ENCODE data around the gene FAF2. TPM values are rescaled to one million over a fixed set of nuclear protein-coding genes. Genes with fewer than 3 reads are reported as not detected.
"Not testable (repeated sequence)": the region's sequence is repeated elsewhere in the genome, so short reads cannot be mapped to it uniquely, and the experiment has no call there.

The FAF2 gene
- total RNA-seq, 1 donor from 2014 or later = 32.3 TPM

GRCh38 chr5:176438959-176439757, 9.0 kb upstream of the FAF2 start:
- H3K27ac Mint-ChIP-seq = no peak overlapping the region
- TF ChIP-seq EZH2 (IDR thresholded peaks at IDR 0.05) (no peak), CTCF (IDR thresholded peaks at IDR 0.05) (no peak), EZH2phosphoT487 (IDR thresholded peaks at IDR 0.05) (no peak)
- Histone ChIP-seq H3K27ac (no peak overlapping the region), H3K79me2 (ENCODE audit: low read depth) (no peaks in the 10 kb centered on the region), H3F3A (ENCODE audit: low read depth) (peaks cover 12% of the 10 kb centered on the region), H2AFZ (replicated peaks) (no peak overlapping the region), H4K20me1 (ENCODE audit: low read depth) (no peaks in the 10 kb centered on the region), H3K4me2 (no peak overlapping the region), H3K9me3 (ENCODE audit: low read depth) (no peaks in the 10 kb centered on the region), H3K27me3 (no peaks in the 10 kb centered on the region), H3K36me3 (no peaks in the 10 kb centered on the region), H3K4me1 (peaks cover 9% of the 10 kb centered on the region), H3K9ac (no peak overlapping the region), H3K4me3 (no peak overlapping the region)
- no peak for DNase-seq (ENCODE audit: low spot score)
- H3K9me3 Mint-ChIP-seq = peaks cover 2% of the 10 kb centered on the region
- H3K4me1 Mint-ChIP-seq = peaks cover 11% of the 10 kb centered on the region
- H3K4me3 Mint-ChIP-seq = no peak overlapping the region
- H3K27me3 Mint-ChIP-seq (ENCODE audit: insufficient read depth, low read depth) = no peaks in the 10 kb centered on the region
- H3K36me3 Mint-ChIP-seq = no peaks in the 10 kb centered on the region

- H4K20me1 ChIP-seq (ENCODE audit: low read depth) = no peaks in the 10 kb centered on the region
- no peak overlapping the region for H3K27ac ChIP-seq
- no peak for DNase-seq (ENCODE audit: low spot score)
- TF ChIP-seq EZH2 (IDR thresholded peaks at IDR 0.05) = no peak
- no peak for TF ChIP-seq CTCF (IDR thresholded peaks at IDR 0.05)
- TF ChIP-seq EZH2phosphoT487 (IDR thresholded peaks at IDR 0.05) = no peak
- peak overlapping the region; percentile 86 for H2AFZ ChIP-seq (replicated peaks)
- Mint-ChIP-seq H3K9me3 (no peaks in the 10 kb centered on the region), H3K27me3 (ENCODE audit: insufficient read depth, low read depth) (no peaks in the 10 kb centered on the region), H3K4me3 (no peak overlapping the region), H3K36me3 (no peaks in the 10 kb centered on the region), H3K4me1 (peaks cover 11% of the 10 kb centered on the region), H3K27ac (peak overlapping the region; percentile 50)
- no peaks in the 10 kb centered on the region for H3K36me3 ChIP-seq
- H3F3A ChIP-seq (ENCODE audit: low read depth) = peaks cover 12% of the 10 kb centered on the region
- H3K4me2 ChIP-seq = no peak overlapping the region
- H3K9ac ChIP-seq = no peak overlapping the region
- peaks cover 2% of the 10 kb centered on the region for H3K79me2 ChIP-seq (ENCODE audit: low read depth)
- H3K9me3 ChIP-seq (ENCODE audit: low read depth) = no peaks in the 10 kb centered on the region
- no peak overlapping the region for H3K4me3 ChIP-seq
- H3K4me1 ChIP-seq = peaks cover 9% of the 10 kb centered on the region
- no peaks in the 10 kb centered on the region for H3K27me3 ChIP-seq
Measured at GRCh38 chr5:176440927-176441706, 7.1 kb upstream of the FAF2 start.

GRCh38 chr5:176441921-176442323, 6.3 kb upstream of the FAF2 start:
- no peaks in the 10 kb centered on the region for H3K27me3 Mint-ChIP-seq (ENCODE audit: insufficient read depth, low read depth)
- TF ChIP-seq EZH2phosphoT487 (IDR thresholded peaks at IDR 0.05) (no peak), CTCF (IDR thresholded peaks at IDR 0.05) (no peak), EZH2 (IDR thresholded peaks at IDR 0.05) (no peak)
- Histone ChIP-seq H3K27ac (no peak overlapping the region), H4K20me1 (ENCODE audit: low read depth) (no peaks in the 10 kb centered on the region), H3K4me3 (no peak overlapping the region), H3K27me3 (no peaks in the 10 kb centered on the region), H3K79me2 (ENCODE audit: low read depth) (peaks cover 10% of the 10 kb centered on the region), H2AFZ (replicated peaks) (peak overlapping the region; percentile 86), H3K4me1 (peaks cover 13% of the 10 kb centered on the region), H3K9ac (no peak overlapping the region), H3K36me3 (no peaks in the 10 kb centered on the region), H3F3A (ENCODE audit: low read depth) (peaks cover 16% of the 10 kb centered on the region), H3K4me2 (peak overlapping the region; percentile 53), H3K9me3 (ENCODE audit: low read depth) (no peaks in the 10 kb centered on the region)
- H3K36me3 Mint-ChIP-seq = no peaks in the 10 kb centered on the region
- peak; percentile 18 for DNase-seq (ENCODE audit: low spot score)
- no peaks in the 10 kb centered on the region for H3K9me3 Mint-ChIP-seq
- H3K4me3 Mint-ChIP-seq = no peak overlapping the region
- H3K4me1 Mint-ChIP-seq = peaks cover 14% of the 10 kb centered on the region
- peak overlapping the region; percentile 25 for H3K27ac Mint-ChIP-seq

- H4K20me1 ChIP-seq (ENCODE audit: low read depth); H3K36me3 Mint-ChIP-seq; H3K27me3 Mint-ChIP-seq (ENCODE audit: insufficient read depth, low read depth); H3K27ac ChIP-seq; H3K9me3 Mint-ChIP-seq; H3K36me3 ChIP-seq; H3K4me3 Mint-ChIP-seq; H2AFZ ChIP-seq (replicated peaks); H3K4me2 ChIP-seq; H3K27me3 ChIP-seq; H3K4me3 ChIP-seq; H3K9ac ChIP-seq; H3K9me3 ChIP-seq (ENCODE audit: low read depth); DNase-seq (ENCODE audit: low spot score); H3K27ac Mint-ChIP-seq: not testable (repeated sequence)
- Histone ChIP-seq H3F3A (ENCODE audit: low read depth) (peaks cover 26% of the 10 kb centered on the region), H3K4me1 (peaks cover 14% of the 10 kb centered on the region), H3K79me2 (ENCODE audit: low read depth) (peaks cover 13% of the 10 kb centered on the region)
- H3K4me1 Mint-ChIP-seq = peaks cover 16% of the 10 kb centered on the region
Measured at GRCh38 chr5:176442911-176443310, 5.3 kb upstream of the FAF2 start.

Measured in neural progenitor cell (in vitro differentiated cells).